ENCODE results near the gene CPAMD8.

Gene CPAMD8

DNA sequence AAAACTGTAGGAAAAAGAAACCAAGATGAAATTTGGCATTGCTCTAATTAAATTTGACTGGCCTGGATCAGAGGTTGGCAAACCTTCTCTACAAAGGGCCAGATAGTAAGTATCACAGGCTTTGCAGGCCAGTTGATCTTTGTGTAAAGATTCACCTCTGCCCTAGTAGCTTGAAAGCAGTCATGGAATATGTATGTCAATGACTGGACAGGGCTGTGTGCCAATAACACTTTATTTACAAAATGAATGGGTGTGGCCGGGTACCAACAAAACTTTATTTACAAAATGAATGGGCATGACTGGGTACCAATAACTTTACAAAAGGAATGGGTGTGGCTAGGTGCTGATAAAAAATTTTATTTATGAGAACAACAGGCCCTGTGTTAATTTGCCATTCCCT, 177.4 kb downstream of the CPAMD8 start:
- DNase-seq (ENCODE audit: low read depth in 2 of 2, low spot score in 1 of 2) = no peak

GRCh38 chr19:16847430-16847829, 179.2 kb downstream of the CPAMD8 start:
- DNase-seq (ENCODE audit: low read depth in 2 of 2, low spot score in 1 of 2) = no peak

DNA sequence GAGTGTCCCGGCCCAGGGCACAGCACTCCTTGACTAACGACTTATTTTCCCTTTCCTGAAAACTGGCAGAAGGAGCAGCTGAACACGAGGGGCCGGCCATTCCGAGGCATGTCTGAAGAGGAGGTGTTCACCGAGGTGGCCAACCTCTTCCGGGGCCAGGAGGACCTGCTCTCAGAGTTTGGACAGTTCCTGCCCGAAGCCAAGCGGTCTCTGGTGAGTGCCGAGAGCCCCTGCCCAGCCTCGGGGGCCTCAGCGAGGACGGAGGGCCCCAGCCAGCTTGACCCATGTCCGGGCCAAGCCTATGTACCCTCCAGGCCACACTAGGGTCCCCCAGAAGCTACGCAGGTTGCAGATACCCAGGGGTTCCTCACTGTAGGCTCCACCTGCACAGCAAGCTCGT, 179.7 kb downstream of the CPAMD8 start:
- DNase-seq (ENCODE audit: low read depth in 2 of 2, low spot score in 1 of 2) = no peak
